HG03565 (cell line): ENCODE results near the gene CNTN4.

Source experiments
- ATAC-seq: cut with Tn5 transposase; IDR thresholded peaks from one replicate; pipeline ENCODE4 v1.9.1; 2021; ENCODE audit warnings: mild to moderate bottlenecking, moderate library complexity; ENCODE audit not compliant: unreplicated experiment

The CNTN4 gene

GRCh38 chr3:2847062-2847841 is 748.6 kb downstream of the CNTN4 start:
- ATAC-seq: no peak

GRCh38 chr3:2849092-2849491 is 750.4 kb downstream of the CNTN4 start:
- ATAC-seq: no peak

GRCh38 chr3:2850701-2851100 is 752.0 kb downstream of the CNTN4 start:
- no peak for ATAC-seq

- no peak for ATAC-seq
These were observed 752.7 kb downstream of the CNTN4 start for GRCh38 chr3:2851361-2851760.

GRCh38 chr3:2851835-2852234 is 753.2 kb downstream of the CNTN4 start:
- ATAC-seq: no peak

GRCh38 chr3:2853651-2854050 is 755.0 kb downstream of the CNTN4 start:
- ATAC-seq: no peak

- no peak for ATAC-seq
These were observed 757.8 kb downstream of the CNTN4 start for GRCh38 chr3:2856138-2857133.

- ATAC-seq: no peak
These were observed 762.0 kb downstream of the CNTN4 start for GRCh38 chr3:2860626-2861025.

GRCh38 chr3:2861120-2861519 is 762.5 kb downstream of the CNTN4 start:
- ATAC-seq: no peak

GRCh38 chr3:2861920-2862319 is 763.3 kb downstream of the CNTN4 start:
- ATAC-seq: no peak

- ATAC-seq: no peak
These were observed 763.7 kb downstream of the CNTN4 start for GRCh38 chr3:2862366-2862765.

- no peak for ATAC-seq
These were observed 764.5 kb downstream of the CNTN4 start for GRCh38 chr3:2863127-2863526.

- no peak for ATAC-seq
These were observed 771.2 kb downstream of the CNTN4 start for GRCh38 chr3:2869905-2870304.

- no peak for ATAC-seq
These were observed 772.2 kb downstream of the CNTN4 start for GRCh38 chr3:2870724-2871333.

- ATAC-seq: no peak
These were observed 774.2 kb downstream of the CNTN4 start for GRCh38 chr3:2872884-2873283.

- no peak for ATAC-seq
These were observed 775.3 kb downstream of the CNTN4 start for GRCh38 chr3:2873986-2874385.

- ATAC-seq: no peak
These were observed 777.0 kb downstream of the CNTN4 start for GRCh38 chr3:2875699-2876098.

GRCh38 chr3:2876362-2876761 is 777.7 kb downstream of the CNTN4 start:
- no peak for ATAC-seq

GRCh38 chr3:2879023-2879422 is 780.4 kb downstream of the CNTN4 start:
- no peak for ATAC-seq

- no peak for ATAC-seq
These were observed 780.9 kb downstream of the CNTN4 start for GRCh38 chr3:2879587-2879986.

- ATAC-seq: no peak
These were observed 781.6 kb downstream of the CNTN4 start for GRCh38 chr3:2880218-2880756.
